GM21825 (cell line): ENCODE results near the gene DCLK1.

ENCODE experiments used
- ATAC-seq: cut with Tn5 transposase; IDR thresholded peaks from one replicate; pipeline ENCODE4 v1.9.1; 2021; ENCODE audit warnings: mild to moderate bottlenecking, moderate library complexity; ENCODE audit not compliant: unreplicated experiment

Gene DCLK1

DNA sequence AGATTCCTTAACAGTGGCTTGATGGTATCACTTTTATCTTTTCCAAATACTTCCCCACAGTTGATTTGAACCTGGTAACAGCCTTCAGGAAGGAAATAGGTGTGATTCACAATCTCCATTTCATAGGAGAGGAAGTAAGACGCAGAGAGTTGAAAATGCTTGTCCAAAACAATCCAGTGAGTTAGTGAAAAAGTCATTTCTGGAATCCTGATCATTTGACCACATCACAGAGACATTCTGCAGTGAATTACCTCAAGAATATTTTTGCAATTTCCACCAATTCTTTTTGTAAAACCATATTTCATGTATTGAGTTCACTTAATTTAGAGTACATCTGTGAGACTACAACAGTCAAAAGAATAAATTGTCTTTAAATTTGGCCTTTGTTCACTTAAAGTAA, 292.8 kb downstream of the DCLK1 start:
- no peak for ATAC-seq

DNA sequence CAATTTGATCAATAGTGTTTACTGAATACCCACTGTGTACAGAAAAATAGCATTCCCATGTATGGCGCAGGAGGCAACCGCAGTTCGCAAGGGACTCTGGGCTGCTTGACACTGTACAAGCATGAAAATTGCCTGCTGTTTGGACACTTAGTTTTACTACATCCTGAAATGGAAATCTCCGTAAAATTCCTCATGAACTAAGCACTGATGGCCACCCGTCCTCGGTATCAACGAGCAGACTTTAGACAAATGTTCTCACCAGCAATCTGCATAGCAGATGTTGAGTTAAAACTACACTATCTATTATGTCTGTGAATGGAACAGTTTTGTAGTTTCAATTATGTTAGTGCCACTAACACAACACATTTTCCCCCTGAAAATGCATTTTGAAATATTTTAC, 294.7 kb downstream of the DCLK1 start:
- ATAC-seq = no peak

DNA sequence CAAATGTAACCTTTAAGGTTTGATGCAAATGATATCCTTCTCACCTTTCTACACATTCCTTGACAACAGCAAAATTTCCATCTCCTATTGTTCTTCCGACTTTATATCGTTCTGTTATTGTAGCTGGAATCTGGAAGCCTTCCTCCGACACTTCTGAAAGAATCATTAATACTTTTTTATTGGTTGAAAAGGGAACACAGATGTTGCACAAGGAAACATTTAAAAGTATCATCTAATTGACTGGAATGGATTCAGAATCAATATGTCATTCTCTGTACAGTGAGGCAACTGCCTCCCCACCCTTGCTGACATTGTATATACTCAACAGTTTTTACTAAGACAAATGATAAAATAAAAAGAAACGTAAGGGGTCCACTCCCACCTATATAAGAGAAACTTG, 295.2 kb downstream of the DCLK1 start:
- ATAC-seq = no peak

DNA sequence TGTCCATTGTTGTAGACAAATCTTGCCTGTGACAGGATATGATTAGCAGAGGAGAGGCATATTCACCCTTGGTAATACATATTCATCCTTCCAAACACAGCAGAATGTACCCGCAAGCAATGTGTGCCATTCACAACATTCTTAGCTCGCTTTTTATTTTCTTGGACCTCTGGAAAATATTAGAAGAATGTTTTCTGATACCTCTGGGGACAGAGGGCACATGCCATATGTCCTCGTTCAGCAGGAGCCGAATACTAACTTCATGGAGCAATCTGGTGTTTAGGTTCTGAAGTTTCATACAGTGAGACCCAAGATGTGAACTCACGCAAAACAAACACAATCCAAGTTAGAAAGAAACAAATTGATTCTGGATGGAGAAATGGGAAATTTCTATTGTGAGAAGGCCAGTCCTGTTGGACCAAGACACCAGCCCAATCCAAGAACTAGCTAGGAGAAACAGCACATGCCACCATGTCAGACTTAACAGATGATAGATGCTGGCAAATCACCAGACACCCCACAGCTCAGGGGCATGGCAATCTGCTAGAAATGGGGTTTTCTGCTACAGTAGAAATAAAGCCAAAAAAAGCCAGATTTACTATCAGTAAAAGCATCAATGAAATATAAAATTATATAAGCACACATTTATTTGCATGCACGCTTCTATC, 297.4 kb downstream of the DCLK1 start:
- no peak for ATAC-seq

DNA sequence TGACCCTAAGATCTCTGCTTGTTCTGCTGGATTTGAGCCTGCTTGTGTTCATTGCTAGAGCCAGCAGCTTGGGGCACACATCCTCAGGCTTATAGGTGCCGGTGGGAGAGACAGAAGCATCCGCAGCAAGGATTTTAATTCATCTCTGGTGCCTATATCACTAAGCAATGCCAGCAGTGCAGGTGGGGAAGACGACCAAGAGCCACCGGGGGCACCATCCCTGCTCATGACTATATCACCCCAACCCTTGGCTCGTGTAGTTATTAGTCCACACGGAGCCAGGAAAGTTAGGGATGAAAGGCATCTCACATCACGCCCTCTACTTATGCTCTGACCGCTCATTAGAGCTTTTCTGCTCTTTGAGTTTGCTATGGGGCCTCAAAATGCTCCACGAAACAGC, 298.2 kb downstream of the DCLK1 start:
- ATAC-seq = no peak

DNA sequence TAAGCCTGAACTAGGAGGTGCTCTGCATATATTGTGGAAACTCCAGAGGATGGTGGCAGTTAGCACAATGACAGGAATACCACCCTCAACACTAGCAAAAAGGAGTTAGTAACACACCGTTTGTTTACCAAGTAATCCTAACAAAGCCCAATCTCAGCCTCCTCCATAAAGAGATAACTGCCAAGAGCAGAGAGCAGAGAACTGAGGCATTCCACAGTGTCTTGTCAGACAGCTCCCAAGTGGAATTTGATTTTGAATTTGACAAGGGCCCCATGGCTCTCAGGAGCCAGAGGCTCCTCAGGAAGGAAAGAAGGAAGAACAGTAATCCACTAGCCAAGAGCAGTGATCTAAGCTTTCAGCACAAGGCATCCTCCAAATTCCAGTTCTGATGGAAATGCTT, 298.6 kb downstream of the DCLK1 start:
- ATAC-seq = no peak

DNA sequence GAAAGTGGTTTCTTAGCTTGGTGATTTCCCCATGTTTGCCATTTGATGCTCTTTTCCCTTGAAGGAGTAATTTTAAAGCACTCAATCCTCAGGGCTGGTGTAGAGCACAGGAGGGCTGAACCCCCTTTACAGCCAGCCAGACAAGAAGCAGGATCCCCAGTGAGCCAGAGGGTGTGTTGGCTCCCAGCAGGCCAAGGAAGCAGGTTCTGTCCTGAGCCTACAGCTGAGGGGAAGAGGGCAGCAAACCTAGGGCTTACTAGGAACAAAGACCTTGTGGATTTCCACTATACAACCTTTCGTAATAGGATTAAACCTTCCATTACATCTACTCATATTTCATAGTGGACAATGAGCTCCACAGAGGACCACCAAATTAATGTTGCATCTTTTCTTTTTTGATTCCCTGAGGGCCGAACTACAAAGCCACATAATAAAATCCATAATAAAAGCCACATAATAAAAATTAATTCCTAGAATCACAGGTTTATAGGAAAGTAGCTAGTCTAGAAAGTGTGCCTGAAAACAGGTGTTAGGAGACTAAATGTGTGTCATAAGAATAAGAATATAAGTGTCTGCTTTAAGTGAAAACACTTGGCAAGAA, 300.2 kb downstream of the DCLK1 start:
- ATAC-seq = no peak

DNA sequence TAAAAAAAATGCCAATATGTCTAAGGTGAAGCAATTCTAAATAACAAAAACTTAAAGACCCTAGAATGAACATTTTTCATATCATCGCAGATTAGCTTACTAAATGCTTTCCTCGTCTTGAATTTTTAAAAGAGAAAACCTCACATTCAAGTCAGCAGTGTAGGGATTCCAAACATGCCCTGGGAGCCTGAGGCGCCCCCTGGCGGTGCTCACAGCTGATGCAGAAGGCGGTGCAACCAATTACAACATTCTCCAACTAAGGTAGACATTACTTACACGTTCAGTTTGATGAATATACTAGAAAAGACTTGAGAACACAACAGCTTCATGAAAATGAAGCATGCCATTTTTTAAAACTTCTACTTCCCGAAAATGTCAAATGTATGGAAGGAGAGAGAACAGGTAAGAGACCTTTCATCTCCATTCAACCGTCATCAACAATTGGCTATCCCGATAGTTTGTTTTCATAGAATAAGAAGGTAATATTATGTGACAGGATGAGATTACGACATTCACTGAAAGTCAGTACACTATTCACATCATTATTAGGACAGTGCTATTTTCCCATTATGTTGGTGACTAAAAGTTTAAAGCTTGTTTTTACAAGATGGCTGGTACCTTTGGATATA, 304.4 kb downstream of the DCLK1 start:
- no peak for ATAC-seq

DNA sequence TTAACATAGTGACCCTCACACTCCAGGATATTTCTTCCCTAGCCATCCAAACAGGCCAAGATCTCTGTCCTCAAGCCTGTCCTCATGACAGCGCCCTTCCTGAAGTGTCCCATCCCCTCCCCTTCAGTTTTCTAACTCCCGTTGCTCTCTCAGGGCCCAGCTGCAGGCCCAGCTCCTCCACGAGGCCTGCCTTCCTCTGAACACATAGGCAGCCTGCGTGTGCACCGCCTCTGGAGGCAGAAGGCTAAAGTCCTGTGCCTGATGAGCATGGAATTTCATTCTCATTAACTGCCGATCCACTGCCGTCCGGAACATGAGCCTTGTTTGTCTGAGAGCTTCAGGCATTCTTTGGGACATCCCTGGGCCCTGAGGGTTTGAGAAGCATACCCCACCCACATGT, 306.4 kb downstream of the DCLK1 start:
- no peak for ATAC-seq

DNA sequence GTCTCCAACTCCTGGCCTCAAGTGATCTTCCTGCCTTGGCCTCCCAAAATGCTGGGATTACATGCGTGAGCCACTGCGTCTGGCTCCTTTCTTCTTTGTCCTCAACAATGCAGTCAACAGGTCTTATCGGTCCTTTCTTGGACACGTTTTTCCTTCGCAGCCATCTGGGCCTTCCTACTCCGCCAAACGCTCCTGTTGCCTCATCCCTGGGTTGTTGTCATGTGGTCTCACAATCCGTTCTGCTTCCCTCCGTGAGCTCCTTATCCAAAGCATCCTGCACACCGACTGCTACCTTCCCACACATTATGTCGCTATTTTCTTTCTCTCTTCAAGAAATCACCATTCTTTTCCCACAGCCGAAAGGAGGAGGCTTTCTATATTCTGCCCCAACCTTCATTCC, 306.8 kb downstream of the DCLK1 start:
- no peak for ATAC-seq

DNA sequence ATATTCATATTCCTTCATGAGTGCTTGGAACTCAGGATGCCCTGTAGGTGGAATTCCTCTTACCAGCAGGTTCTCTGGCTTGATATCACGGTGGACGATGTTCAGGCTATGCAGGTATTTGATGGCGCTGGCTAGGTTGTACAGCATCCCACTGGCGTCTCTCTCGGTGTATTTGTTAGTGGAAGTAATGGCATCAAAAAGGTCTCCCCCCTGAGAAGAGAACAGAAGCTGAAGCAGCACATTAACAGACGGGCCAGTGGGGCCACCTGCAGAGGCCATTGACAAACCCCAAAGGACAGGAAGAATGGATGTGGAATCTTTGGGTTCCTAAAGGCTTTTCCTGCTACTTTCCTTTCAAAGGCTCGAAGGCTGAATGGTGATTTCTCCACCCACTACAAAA, 308.5 kb downstream of the DCLK1 start:
- ATAC-seq = no peak

DNA sequence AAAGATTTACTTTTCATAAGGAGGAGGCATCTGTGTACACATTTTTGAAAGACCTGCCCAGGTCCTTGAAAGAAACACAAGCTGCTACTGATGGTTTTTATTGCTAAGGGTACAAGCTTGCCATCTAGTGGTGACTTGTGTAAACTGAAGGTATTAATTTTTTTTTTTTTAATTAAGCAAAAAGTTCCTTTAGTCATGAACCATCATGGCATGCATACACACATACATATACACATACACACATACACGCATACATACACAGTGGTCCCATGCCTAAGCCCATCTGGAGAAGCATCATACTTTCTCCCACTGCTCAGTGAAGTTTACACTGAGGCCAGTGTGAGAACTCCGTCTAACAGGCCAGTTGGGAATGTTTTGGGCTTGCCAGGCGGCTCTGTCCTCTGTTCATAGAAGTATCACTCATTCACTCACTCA, 312.5 kb downstream of the DCLK1 start:
- ATAC-seq = no peak

DNA sequence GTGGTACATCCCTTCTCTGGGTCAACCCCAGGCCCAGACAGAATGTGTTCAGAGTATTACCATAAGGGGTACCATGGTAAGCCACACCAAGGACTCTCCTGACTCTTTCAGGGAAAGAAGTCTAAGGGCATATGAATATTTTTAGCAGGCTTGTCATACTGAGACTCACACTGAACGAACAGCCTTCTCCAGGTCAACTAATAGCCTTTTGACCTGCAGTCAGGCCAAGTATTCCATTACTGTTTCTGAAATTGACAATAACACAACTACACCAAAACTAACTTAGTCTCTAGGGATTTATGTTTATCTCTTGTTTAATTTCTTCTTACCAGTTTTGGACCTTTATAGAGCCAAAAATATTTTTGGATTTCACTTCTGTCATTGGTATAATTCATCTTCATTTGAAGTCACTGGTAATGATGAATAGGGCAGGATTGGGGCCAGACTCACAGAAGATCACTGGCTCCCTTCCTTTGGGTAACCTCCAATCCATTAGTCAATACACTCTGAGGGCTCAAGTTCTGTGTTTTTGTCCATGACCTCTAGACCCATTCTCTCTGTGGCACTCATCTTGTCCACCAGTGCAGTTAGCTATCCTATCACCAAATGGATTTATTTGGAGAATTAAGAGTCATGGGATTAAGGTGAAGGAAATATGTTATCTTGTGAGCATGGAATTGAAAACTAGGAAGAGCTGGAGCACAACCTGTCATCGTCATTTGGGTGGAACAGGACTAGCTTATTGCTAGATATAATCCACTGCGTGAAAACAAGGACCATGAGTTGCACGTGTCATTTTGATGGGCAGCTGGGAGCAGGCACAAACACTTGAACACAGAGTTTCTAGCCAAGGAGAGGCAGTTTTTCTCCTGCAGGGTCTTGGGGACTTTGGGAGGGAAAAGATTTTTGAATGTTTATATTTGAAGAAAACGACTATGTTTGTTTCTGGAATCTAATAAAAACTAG, 313.3 kb downstream of the DCLK1 start:
- no peak for ATAC-seq

DNA sequence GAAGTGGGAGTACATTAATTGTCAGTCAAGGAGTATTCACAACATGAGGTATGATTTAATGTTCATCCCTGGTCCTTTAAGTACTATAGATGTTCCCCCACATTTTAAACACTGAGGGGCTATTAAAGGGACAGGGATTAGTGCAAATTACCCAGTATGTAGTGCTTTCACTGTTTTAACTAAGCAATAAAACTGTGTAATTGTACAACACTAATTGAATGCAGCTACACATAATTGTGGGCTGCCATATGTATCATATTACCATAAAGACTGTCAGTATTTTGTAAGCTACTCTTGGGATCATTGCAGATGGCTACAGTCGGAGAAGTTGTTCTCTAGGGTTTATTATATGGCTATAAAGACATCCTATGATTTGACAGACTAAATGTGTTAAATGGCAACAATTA, 316.6 kb downstream of the DCLK1 start:
- no peak for ATAC-seq

DNA sequence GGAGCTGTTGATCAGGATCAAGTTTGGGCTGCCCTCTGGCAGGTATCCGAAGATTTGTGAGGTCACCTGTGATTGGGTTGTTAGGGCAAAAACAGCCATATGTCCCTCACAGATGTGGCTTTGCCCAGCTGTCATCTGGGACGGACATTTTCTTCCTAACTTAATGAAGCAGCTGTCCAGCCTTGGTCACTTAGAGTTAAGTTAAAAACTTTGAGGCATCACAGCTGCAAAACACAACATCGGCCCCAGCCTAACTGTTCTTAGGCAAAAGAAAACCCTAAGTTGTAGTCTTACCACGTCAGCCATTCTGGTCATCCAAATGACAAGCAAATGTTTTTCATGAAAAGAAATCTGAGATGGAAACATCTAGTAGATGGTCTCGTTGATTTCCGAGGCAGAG, 318.4 kb downstream of the DCLK1 start:
- ATAC-seq = no peak

DNA sequence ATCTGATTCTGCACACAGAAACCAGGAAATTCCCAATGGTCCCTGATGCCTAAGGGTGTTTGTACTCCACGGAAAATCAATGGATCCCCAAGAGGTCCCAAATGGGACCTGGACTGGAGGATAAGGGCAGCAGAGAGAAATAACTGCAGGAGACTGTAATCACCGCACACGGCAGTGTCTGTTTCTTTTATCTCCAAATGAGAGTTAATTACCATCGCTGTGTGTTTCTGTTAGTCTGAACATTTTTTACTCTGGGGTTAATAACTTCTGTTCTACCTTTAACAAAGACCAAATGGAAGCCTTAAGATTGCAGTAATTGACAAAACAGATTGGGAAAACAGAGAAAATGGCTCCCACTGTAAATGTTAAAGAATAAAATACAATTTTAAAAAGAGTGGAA, 320.9 kb downstream of the DCLK1 start:
- ATAC-seq = no peak

DNA sequence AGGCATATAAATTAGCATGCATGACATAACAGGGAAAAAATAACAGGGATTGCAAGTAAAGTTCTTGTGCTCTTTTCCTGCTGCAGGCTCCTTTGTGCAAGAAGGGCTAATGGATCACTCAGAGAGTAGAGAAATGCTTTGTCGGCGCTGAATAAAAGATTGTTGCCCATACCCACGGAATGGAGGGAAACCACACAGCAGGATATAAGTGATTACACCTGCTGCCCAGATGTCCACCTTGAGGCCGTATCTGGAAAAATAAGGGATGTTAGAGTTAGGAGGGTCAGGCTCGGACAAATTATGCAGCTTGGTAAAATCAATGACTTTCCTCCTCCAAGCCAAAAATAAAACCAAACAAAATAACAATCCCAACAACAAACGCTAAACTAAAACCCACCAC, 322.3 kb downstream of the DCLK1 start:
- ATAC-seq = no peak

DNA sequence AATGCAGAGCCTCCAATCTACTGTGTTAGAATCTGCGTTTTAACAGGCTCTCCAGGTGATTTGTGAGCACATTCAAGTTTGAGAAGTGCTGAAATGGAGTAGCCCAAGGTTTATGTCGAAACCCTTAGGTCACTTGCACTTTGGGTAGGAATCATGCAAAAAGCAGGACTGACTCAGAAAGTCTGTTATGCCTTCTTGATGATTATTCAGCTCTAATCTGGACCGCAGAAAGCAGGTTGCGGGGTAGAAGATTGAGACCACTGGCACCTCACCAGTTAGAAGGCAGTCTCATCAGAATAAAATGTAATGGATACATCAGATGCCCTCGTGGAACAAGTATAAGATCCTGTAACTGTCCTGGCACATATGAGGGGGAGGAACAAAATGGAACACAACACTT, 326.3 kb downstream of the DCLK1 start:
- ATAC-seq = no peak

DNA sequence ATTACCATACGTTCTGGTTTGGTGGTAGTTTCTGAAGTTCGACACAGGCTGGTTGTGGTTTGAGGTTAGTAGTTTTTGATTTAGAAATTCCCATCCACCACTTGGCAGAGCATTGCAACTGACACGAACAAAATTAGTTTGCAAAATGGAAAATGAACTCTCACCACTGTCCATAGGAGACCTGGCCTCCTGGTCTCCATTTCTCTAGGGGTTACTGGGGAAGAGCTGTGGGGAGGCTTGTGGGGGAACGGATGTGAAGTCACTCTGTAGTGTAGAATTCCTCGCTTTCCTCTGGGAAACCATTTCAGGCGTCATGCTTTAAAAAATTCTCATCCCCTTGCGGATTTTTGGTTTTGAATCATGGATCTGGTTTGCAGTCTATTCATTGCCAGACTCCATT, 333.2 kb downstream of the DCLK1 start:
- no peak for ATAC-seq

DNA sequence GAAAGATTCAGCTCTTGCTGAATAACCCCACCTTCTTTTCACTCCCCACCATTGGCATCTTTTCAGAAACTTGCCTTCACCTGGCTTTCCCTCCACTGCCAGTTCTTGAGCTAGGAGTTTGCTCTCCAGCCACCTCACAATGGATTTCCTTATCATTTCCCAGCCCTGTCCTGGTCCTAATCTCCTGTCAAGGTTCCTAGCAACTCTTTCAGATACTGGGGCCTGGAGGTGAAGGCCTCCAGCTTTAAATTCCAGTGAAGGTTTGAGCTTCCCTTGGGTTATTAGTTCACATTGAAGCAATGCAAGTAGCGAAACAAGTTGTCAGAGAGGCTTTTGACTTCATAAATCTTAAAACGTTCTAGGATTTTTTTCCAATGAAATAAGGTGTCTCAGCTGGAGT, 333.9 kb downstream of the DCLK1 start:
- no peak for ATAC-seq

DNA sequence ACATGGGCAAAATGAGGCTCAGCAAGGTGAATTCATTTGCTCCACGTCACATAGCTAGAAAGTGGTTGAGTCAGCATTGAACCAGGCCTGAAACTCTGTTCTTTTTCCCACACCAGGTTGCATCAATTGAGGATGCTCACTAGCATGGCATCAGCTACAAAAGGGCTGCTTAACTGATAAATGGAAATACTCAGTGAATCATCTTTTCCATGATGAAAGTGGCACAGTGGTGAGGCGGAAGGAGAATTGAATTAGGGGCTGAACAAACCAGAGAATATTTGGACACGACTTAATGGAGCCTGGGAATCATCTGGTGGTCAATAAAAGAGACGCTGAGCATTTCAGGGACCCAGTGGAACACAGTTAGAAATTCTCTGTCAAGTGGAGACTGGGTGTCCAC, 334.6 kb downstream of the DCLK1 start:
- ATAC-seq = no peak
